Progenitor cell of endocrine pancreas (in vitro differentiated cells): ENCODE data around the gene CXCL12. TPM values are rescaled to one million over a fixed set of nuclear protein-coding genes. Genes with fewer than 3 reads are reported as not detected.

ENCODE experiments used
- DNase-seq: peaks from one replicate; pipeline ENCODE4 v3.0.0; 2021; ENCODE audit warnings: low spot score; ENCODE audit not compliant: unreplicated experiment
- H3K27ac Mint-ChIP-seq: 2 replicates; pipeline ENCODE4 v1.8.0; 2021; ENCODE audit warnings: mild to moderate bottlenecking, moderate library complexity, mixed read lengths
- H3K27me3 Mint-ChIP-seq: 2 replicates; pipeline ENCODE4 v1.8.0; 2021; ENCODE audit warnings: mixed read lengths
- H3K36me3 Mint-ChIP-seq: 2 replicates; pipeline ENCODE4 v1.8.0; 2022; ENCODE audit warnings: mixed read lengths; ENCODE audit not compliant: insufficient read depth
- H3K4me1 Mint-ChIP-seq: 2 replicates; pipeline ENCODE4 v1.8.0; 2021; ENCODE audit warnings: low read depth, mixed read lengths
- H3K4me3 Mint-ChIP-seq: 2 replicates; pipeline ENCODE4 v1.8.0; 2021; ENCODE audit warnings: low read depth, mild to moderate bottlenecking, moderate library complexity, mixed read lengths
- H3K9me3 Mint-ChIP-seq: 2 replicates; pipeline ENCODE4 v1.8.0; 2021; ENCODE audit warnings: low read depth, mixed read lengths
- total RNA-seq: library from RNA; stranded (reverse); gene quantifications from 2 replicates; pipeline ENCODE4 v1.2.1, GENCODE V29; 2021
- TF ChIP-seq, protein P1 (sequence below): fragments of 200-600 bp; sonication (generic); IDR thresholded peaks from one replicate; pipeline ENCODE4 v1.5.0; 2021; ENCODE audit warnings: antibody characterized with exemption, mild to moderate bottlenecking; ENCODE audit not compliant: unreplicated experiment

The CXCL12 gene
- total RNA-seq, 1 donor from 2014 or later = 4.2 TPM

DNA sequence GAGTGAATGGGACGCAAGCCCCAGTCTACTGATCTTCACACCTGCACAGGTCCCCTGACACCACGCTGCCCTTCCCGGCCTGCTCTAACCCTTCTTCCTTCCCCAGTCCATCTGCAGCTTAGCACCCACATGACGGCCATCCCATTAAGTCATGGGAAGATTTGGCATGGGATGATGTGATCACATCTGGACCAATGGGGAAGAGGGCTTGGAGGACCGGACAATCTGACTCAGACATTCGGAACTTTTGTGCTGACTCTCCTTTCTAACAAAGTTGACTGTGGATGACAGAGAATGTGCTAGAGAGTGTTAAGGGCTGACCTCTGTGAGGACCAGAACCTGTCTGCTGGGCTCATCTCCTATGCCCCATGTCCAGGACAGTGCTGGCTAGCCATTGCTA, 15.6 kb downstream of the CXCL12 start:
- no peaks in the 10 kb centered on the region for H3K4me1 Mint-ChIP-seq
- TF ChIP-seq, protein P1, sequence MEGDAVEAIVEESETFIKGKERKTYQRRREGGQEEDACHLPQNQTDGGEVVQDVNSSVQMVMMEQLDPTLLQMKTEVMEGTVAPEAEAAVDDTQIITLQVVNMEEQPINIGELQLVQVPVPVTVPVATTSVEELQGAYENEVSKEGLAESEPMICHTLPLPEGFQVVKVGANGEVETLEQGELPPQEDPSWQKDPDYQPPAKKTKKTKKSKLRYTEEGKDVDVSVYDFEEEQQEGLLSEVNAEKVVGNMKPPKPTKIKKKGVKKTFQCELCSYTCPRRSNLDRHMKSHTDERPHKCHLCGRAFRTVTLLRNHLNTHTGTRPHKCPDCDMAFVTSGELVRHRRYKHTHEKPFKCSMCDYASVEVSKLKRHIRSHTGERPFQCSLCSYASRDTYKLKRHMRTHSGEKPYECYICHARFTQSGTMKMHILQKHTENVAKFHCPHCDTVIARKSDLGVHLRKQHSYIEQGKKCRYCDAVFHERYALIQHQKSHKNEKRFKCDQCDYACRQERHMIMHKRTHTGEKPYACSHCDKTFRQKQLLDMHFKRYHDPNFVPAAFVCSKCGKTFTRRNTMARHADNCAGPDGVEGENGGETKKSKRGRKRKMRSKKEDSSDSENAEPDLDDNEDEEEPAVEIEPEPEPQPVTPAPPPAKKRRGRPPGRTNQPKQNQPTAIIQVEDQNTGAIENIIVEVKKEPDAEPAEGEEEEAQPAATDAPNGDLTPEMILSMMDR = no peak

DNA sequence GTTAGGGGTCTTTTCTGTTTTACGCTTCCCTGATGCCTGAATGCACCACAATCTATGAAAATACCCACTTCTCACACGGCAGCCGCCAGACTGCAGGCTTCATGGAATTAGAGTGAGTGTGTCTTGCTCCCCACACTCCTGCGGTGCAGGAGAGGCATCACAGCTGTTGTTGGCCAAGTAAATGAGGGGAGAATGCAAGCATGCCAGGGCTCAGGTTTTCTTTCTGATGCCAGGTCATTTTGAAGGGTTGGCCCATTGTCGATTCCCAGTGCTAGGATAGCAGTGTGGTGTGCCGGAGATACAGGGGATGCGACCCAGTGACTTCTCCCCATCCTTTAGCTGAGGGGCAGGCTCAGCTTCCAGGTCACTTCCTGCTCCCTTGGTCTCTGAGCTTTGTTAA, 16.3 kb downstream of the CXCL12 start:
- Mint-ChIP-seq H3K36me3 (no peaks in the 10 kb centered on the region), H3K4me1 (no peaks in the 10 kb centered on the region), H3K27me3 (peaks cover 50% of the 10 kb centered on the region), H3K4me3 (no peak overlapping the region), H3K9me3 (no peaks in the 10 kb centered on the region), H3K27ac (no peak overlapping the region)
- DNase-seq = no peak
- TF ChIP-seq, protein P1 = no peak

More for the DNA sequence above, 15.6 kb downstream of the CXCL12 start:
- Mint-ChIP-seq H3K27me3 (peaks cover 46% of the 10 kb centered on the region), H3K27ac (no peak overlapping the region), H3K36me3 (no peaks in the 10 kb centered on the region), H3K4me3 (no peak overlapping the region), H3K9me3 (no peaks in the 10 kb centered on the region)
- DNase-seq = no peak

DNA sequence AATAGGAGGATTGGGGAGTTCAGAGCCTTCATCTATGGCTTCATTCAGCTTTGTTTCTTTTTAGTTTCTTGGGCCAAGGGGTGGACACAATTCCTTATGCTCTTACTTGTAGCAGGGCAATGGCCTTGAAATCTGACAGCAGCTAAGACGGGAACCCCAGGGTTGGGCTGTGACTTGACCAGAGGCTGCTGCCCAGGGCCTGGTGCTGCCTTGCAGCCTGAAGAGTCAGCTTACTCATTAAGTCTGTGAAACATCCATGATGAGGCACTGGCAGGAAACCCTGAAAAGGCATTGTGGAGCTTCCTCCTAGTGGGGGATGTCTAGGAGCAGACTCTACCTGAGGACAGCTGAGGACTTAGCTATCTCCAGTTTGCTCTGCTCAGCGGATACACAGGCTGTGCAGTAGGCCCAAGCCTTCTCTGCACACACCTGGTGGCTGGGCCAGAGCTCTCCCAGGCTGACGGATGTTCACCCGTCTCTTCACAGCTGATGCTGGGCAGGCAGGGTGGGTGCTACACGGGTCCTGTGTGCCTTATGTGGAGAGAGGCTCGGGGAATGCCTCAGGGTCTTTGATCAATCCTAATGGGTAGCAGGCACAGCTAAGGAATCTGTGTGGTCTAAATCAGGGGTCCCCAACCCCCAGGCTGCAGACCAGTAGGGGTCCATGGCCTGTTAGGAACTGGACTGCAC, 17.8 kb downstream of the CXCL12 start:
- TF ChIP-seq, protein P1 = no peak
- Mint-ChIP-seq H3K4me3 (no peak overlapping the region), H3K27me3 (peaks cover 44% of the 10 kb centered on the region), H3K36me3 (no peaks in the 10 kb centered on the region), H3K4me1 (no peaks in the 10 kb centered on the region), H3K9me3 (no peaks in the 10 kb centered on the region), H3K27ac (no peak overlapping the region)
- no peak for DNase-seq

DNA sequence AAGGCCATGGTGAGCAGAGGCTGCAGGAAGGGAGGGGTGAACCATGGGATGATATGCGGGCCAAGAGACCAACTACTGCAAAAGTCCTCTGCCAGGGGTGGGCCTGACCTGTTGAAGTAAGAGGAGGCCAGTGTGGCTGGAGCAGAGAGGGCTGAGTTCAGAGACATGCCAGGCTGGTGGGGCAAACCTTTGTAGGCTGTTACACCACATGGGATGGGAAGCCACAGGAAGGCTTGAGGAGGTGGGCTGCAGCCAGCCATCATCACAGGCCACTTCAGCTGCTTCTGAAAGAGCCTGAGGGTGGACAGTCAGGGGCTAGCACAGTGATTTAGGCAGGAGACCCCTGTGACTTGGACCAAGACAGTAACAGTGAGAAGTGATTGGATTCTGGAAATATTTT, 20.3 kb downstream of the CXCL12 start:
- Mint-ChIP-seq H3K4me3 (no peak overlapping the region), H3K27ac (no peak overlapping the region), H3K9me3 (no peaks in the 10 kb centered on the region), H3K27me3 (peaks cover 34% of the 10 kb centered on the region), H3K36me3 (no peaks in the 10 kb centered on the region), H3K4me1 (no peaks in the 10 kb centered on the region)
- no peak for DNase-seq
- TF ChIP-seq, protein P1 = no peak

DNA sequence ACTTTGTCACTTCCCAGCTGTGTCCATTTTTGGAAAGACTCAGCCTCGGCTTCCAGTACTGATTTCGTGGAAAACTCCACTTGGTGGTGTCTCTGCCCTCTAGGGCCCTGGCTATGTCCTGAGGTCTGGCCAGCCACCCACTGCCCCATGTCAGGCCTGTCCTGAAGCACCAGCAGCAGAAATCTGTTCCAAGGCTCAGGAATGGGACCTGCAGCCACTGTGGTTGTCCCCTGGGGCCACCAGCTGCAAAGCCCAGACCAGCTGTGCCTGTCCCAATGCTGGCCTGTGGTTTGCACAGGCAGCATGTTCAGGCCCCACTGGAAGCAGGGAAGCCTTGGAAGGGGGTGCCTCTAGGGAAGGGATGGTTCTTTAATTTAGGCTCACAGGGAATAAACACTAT, 21.2 kb downstream of the CXCL12 start:
- DNase-seq = no peak
- no peaks in the 10 kb centered on the region for H3K36me3 Mint-ChIP-seq
- H3K27me3 Mint-ChIP-seq = peaks cover 32% of the 10 kb centered on the region
- H3K9me3 Mint-ChIP-seq = no peaks in the 10 kb centered on the region
- H3K4me1 Mint-ChIP-seq = no peaks in the 10 kb centered on the region
- TF ChIP-seq, protein P1 = no peak
- no peak overlapping the region for H3K27ac Mint-ChIP-seq
- H3K4me3 Mint-ChIP-seq = no peak overlapping the region
